HCT116 (cell line): ENCODE measurements around the gene SYCE1L. TPM values are rescaled to one million over a fixed set of nuclear protein-coding genes. Genes with fewer than 3 reads are reported as not detected.

ENCODE experiments used
- ATAC-seq: fragments of 200-7000 bp; cut with Tn5 transposase; 2 replicates; pipeline ENCODE4 v1.9.1; 2020; ENCODE audit warnings: mild to moderate bottlenecking, moderate library complexity
- BruUV-seq: library from RNA; stranded (reverse); fragments of 400-500 nt; replicated peaks from 2 replicates; lab custom pipeline; 2021; lab: Mats Ljungman, UMichigan
- CTCF ChIA-PET: fragments of 300-600 bp; sonication (Branson Sonifier 250); formaldehyde crosslinking; loops from one replicate; lab custom pipeline; 2021; ENCODE audit warnings: antibody characterized with exemption; lab: Charles Lee
- POLR2A ChIA-PET: fragments of 300-600, 350-600 bp; sonication (Branson Sonifier 250); formaldehyde crosslinking; loops from one replicate; lab custom pipeline; 2021; ENCODE audit warnings: antibody characterized with exemption; lab: Charles Lee
- RAD21 ChIA-PET, 2 experiments: fragments of 300-600 bp; sonication (Branson Sonifier 250); formaldehyde crosslinking; loops; one replicate each; lab custom pipeline; 2023; ENCODE audit warnings: low total read pairs in 2 of 2; ENCODE audit not compliant: uncharacterized antibody in 2 of 2, unreplicated experiment in 2 of 2, low non-redundant PET in 1 of 2; lab: Charles Lee
- DNase-seq: peaks from one replicate; pipeline ENCODE4 v3.0.0-alpha.2; 2010; ENCODE audit warnings: low read depth, low spot score
- H2AFZ ChIP-seq: fragments of 200-600 bp; shearing (Covaris generic), sonication (generic); 2 replicates; pipeline ENCODE4 v1.6.1; 2017; ENCODE audit warnings: low read depth, mixed run types, mixed read lengths, antibody characterized with exemption, low read length; ENCODE audit not compliant: poor library complexity, severe bottlenecking
- H3K27ac ChIP-seq: 2 replicates; pipeline ENCODE4 v1.5.1; 2012; ENCODE audit warnings: low read depth, low read length
- H3K27me3 ChIP-seq: fragments of 200-600 bp; sonication (generic); 2 replicates; pipeline ENCODE4 v1.6.1; 2016; ENCODE audit warnings: mixed run types, low read length, mixed read lengths; ENCODE audit not compliant: insufficient read depth
- H3K36me3 ChIP-seq, 2 experiments: fragments of 200-500 bp in 1 of 2; fragments of 200-600 bp in 1 of 2; sonication (Bioruptor generic) in 1 of 2; sonication (generic) in 1 of 2; 2 replicates each; pipeline versions ENCODE4 v1.5.1 to v1.6.1; 2014 to 2016; ENCODE audit warnings: low read length in 2 of 2, inconsistent platforms in 1 of 2, mixed read lengths in 1 of 2, mixed run types in 1 of 2; ENCODE audit not compliant: insufficient read depth in 2 of 2, control insufficient read depth in 1 of 2
- H3K4me1 ChIP-seq, 2 experiments: fragments of 200-600 bp in 1 of 2; sonication (generic) in 1 of 2; 2 replicates each; pipeline versions ENCODE4 v1.5.1 to v1.6.1; 2012 to 2017; ENCODE audit warnings: low read length in 2 of 2, inconsistent platforms in 1 of 2, mild to moderate bottlenecking in 1 of 2, mixed read lengths in 1 of 2, mixed run types in 1 of 2, moderate library complexity in 1 of 2; ENCODE audit not compliant: insufficient read depth in 2 of 2, control insufficient read depth in 1 of 2
- H3K4me2 ChIP-seq: fragments of 200-600 bp; sonication (generic); 2 replicates; pipeline ENCODE4 v1.6.1; 2017; ENCODE audit warnings: mixed run types, low read length, mixed read lengths
- H3K4me3 ChIP-seq, 2 experiments: fragments of 200-600 bp in 1 of 2; sonication (generic) in 1 of 2; replicated peaks in 1 of 2; 2 replicates each; pipeline ENCODE4 v1.5.1; 2011 to 2016; ENCODE audit warnings: low read length in 2 of 2, control low read depth in 1 of 2, low read depth in 1 of 2, mild to moderate bottlenecking in 1 of 2, mixed read lengths in 1 of 2, mixed run types in 1 of 2
- H3K79me2 ChIP-seq: fragments of 200-600 bp; sonication (generic); 2 replicates; pipeline ENCODE4 v1.6.1; 2017; ENCODE audit warnings: mild to moderate bottlenecking, mixed run types, low read length, moderate library complexity, mixed read lengths; ENCODE audit not compliant: insufficient read depth
- H3K9ac ChIP-seq: fragments of 200-600 bp; sonication (generic); 2 replicates; pipeline ENCODE4 v1.6.1; 2016; ENCODE audit warnings: low read length, mixed read lengths
- H3K9me2 ChIP-seq: fragments of 200-600 bp; sonication (generic), shearing (Covaris generic); 2 replicates; pipeline ENCODE4 v1.6.1; 2017; ENCODE audit warnings: mixed run types, mild to moderate bottlenecking, moderate library complexity; ENCODE audit not compliant: insufficient read depth
- H3K9me3 ChIP-seq, 2 experiments: fragments of 200-500 bp in 1 of 2; fragments of 200-600 bp in 1 of 2; sonication (Bioruptor generic) in 1 of 2; sonication (generic) in 1 of 2; 2 replicates each; pipeline ENCODE4 v1.6.1; 2014 to 2017; ENCODE audit warnings: low read length in 2 of 2, mixed read lengths in 2 of 2, inconsistent platforms in 1 of 2, low read depth in 1 of 2, mild to moderate bottlenecking in 1 of 2, mixed run types in 1 of 2, moderate library complexity in 1 of 2; ENCODE audit not compliant: control insufficient read depth in 1 of 2, insufficient read depth in 1 of 2
- H4K20me1 ChIP-seq: fragments of 200-600 bp; sonication (generic), shearing (Covaris generic); 2 replicates; pipeline ENCODE4 v1.6.1; 2017; ENCODE audit warnings: mixed run types, mild to moderate bottlenecking, moderate library complexity; ENCODE audit not compliant: insufficient read depth
- CBX3 ChIP-seq: IDR thresholded peaks from 2 replicates; pipeline ENCODE4 v1.6.1; 2012; ENCODE audit warnings: low read depth
- CEBPB ChIP-seq: IDR thresholded peaks from 2 replicates; pipeline ENCODE4 v1.6.1; 2012; ENCODE audit warnings: low read depth
- EGR1 ChIP-seq: IDR thresholded peaks from 2 replicates; pipeline ENCODE4 v1.6.1; 2012; ENCODE audit warnings: low read depth
- ELF1 ChIP-seq: IDR thresholded peaks from 2 replicates; pipeline ENCODE4 v1.6.1; 2012; ENCODE audit warnings: low read depth, borderline replicate concordance
- EZH2 ChIP-seq: fragments of 200-600 bp; sonication (generic); IDR thresholded peaks from 2 replicates; pipeline ENCODE4 v1.6.1; 2017; ENCODE audit warnings: antibody characterized with exemption, mixed run types
- JUND ChIP-seq: IDR thresholded peaks from 2 replicates; pipeline ENCODE4 v1.6.1; 2012
- POLR2A ChIP-seq: IDR thresholded peaks from 2 replicates; pipeline ENCODE4 v1.7.0; 2011; ENCODE audit warnings: borderline replicate concordance; ENCODE audit not compliant: insufficient read depth, insufficient read length; ENCODE audit errors: extremely low read depth
- POLR2AphosphoS5 ChIP-seq: IDR thresholded peaks from 2 replicates; pipeline ENCODE4 v1.6.1; 2011; ENCODE audit warnings: mild to moderate bottlenecking, low read depth, low read length, moderate library complexity
- RAD21 ChIP-seq: IDR thresholded peaks from 2 replicates; pipeline ENCODE4 v1.6.1; 2012; ENCODE audit warnings: low read depth, mild to moderate bottlenecking
- SIN3A ChIP-seq: IDR thresholded peaks from 2 replicates; pipeline ENCODE4 v1.6.1; 2012; ENCODE audit warnings: low read depth
- SP1 ChIP-seq: IDR thresholded peaks from 2 replicates; pipeline ENCODE4 v1.6.1; 2012; ENCODE audit warnings: low read depth
- SRF ChIP-seq: IDR thresholded peaks from 2 replicates; pipeline ENCODE4 v1.6.1; 2012; ENCODE audit warnings: low read depth
- TCF7L2 ChIP-seq: IDR thresholded peaks from 2 replicates; pipeline ENCODE4 v1.7.0; 2011; ENCODE audit warnings: borderline replicate concordance, inconsistent platforms; ENCODE audit not compliant: insufficient read depth, insufficient read length; ENCODE audit errors: extremely low read depth
- YY1 ChIP-seq: IDR thresholded peaks from 2 replicates; pipeline ENCODE4 v1.6.1; 2011; ENCODE audit warnings: low read length, low read depth, moderate library complexity, mild to moderate bottlenecking; ENCODE audit not compliant: insufficient replicate concordance; ENCODE audit errors: extremely low read depth
- ZFX ChIP-seq: fragments of 450-650 bp; IDR thresholded peaks from 2 replicates; pipeline ENCODE4 v1.6.1; 2017
- ZNF274 ChIP-seq: fragments of 200-500 bp; sonication (Bioruptor generic); IDR thresholded peaks from 2 replicates; pipeline ENCODE4 v1.6.1; 2014; ENCODE audit warnings: mild to moderate bottlenecking, low read depth, low read length, inconsistent platforms
- intact Hi-C: fragments of 100-400 bp; cut with micrococcal nuclease; formaldehyde crosslinking; loops from 2 replicates; pipeline ENCODE4 v1.10.0; 2022
- total RNA-seq: library from RNA; stranded (reverse); gene quantifications from one replicate; pipeline ENCODE4 v1.2.1, GENCODE V29; 2021; ENCODE audit not compliant: unreplicated experiment
- TF ChIP-seq, protein P1 (sequence below): IDR thresholded peaks from 2 replicates; pipeline ENCODE4 v1.6.1; 2011; ENCODE audit warnings: mild to moderate bottlenecking, low read length, moderate library complexity; ENCODE audit not compliant: insufficient replicate concordance; ENCODE audit errors: extremely low read depth
- TF ChIP-seq, protein P2 (sequence below): IDR thresholded peaks from 2 replicates; pipeline ENCODE4 v1.6.1; 2012
- TF ChIP-seq, protein P3 (sequence below): IDR thresholded peaks from 2 replicates; pipeline ENCODE4 v1.6.1; 2012

SYCE1L gene
- total RNA-seq, 1 experiment from 2014 or later: 25.7 TPM

DNA sequence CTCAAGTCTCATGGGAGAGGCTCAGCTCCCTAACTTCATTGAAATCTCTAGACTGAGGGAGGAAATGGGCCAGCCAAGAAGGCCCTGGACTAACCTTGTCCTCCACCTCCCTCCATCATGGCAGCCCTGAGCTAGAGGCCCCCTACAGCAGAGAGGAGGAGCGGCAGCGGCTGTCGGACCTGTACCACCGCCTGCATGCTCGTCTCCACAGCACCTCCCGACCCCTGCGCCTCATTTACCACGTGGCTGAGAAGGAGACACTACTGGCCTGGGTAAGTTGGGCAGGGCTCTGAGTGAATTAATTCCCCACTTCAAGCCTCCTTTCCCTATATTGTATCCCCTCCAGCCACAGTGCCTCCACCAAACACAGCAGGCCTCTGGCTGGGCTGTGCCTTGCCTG lies 3.8 kb upstream of the SYCE1L start:
- Histone ChIP-seq H3K4me1 (peaks cover 4 to 9% of the 10 kb centered on the region in 2 experiments; a peak in 3 of 4 replicates), H3K79me2 (peaks cover 25% of the 10 kb centered on the region), H3K9ac (no peak overlapping the region), H3K9me2 (0 out of 2 replicates have a peak, but pooled peaks cover 4% of the 10 kb centered on the region), H3K27ac (no peak overlapping the region), H2AFZ (no peak overlapping the region), H3K27me3 (no peaks in the 10 kb centered on the region), H4K20me1 (no peaks in the 10 kb centered on the region), H3K4me3 (no peak overlapping the region), H3K9me3 (no peaks in the 10 kb centered on the region), H3K4me2 (no peak overlapping the region), H3K36me3 (peaks cover 14 to 18% of the 10 kb centered on the region in 2 experiments; a peak in 3 of 4 replicates)
- DNase-seq (no peak), ATAC-seq (no peak)
- BruUV-seq: no TSS peak
- TF ChIP-seq, protein P1, sequence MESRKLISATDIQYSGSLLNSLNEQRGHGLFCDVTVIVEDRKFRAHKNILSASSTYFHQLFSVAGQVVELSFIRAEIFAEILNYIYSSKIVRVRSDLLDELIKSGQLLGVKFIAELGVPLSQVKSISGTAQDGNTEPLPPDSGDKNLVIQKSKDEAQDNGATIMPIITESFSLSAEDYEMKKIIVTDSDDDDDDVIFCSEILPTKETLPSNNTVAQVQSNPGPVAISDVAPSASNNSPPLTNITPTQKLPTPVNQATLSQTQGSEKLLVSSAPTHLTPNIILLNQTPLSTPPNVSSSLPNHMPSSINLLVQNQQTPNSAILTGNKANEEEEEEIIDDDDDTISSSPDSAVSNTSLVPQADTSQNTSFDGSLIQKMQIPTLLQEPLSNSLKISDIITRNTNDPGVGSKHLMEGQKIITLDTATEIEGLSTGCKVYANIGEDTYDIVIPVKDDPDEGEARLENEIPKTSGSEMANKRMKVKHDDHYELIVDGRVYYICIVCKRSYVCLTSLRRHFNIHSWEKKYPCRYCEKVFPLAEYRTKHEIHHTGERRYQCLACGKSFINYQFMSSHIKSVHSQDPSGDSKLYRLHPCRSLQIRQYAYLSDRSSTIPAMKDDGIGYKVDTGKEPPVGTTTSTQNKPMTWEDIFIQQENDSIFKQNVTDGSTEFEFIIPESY: no peak
- TF ChIP-seq, protein P2, sequence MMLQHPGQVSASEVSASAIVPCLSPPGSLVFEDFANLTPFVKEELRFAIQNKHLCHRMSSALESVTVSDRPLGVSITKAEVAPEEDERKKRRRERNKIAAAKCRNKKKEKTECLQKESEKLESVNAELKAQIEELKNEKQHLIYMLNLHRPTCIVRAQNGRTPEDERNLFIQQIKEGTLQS: no peak
- TF ChIP-seq EGR1: no peak
- TF ChIP-seq CEBPB: no peak
- no peak for TF ChIP-seq EZH2
- no peak for TF ChIP-seq ZFX
- TF ChIP-seq, protein P3, sequence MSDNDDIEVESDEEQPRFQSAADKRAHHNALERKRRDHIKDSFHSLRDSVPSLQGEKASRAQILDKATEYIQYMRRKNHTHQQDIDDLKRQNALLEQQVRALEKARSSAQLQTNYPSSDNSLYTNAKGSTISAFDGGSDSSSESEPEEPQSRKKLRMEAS: no peak
- no peak for TF ChIP-seq JUND
- no peak for TF ChIP-seq SP1
- no peak for TF ChIP-seq SRF
- TF ChIP-seq POLR2A: no peak
- no peak for TF ChIP-seq ZNF274
- TF ChIP-seq CBX3: no peak
- no peak for TF ChIP-seq POLR2AphosphoS5
- no peak for TF ChIP-seq ELF1
- TF ChIP-seq RAD21: no peak
- TF ChIP-seq TCF7L2: no peak
- TF ChIP-seq YY1: no peak
- no peak for TF ChIP-seq SIN3A
- ChIA-PET CTCF (no interaction called here), RAD21 (no interaction called here), POLR2A (no interaction called here)
- intact Hi-C loops: no loop called here
